HepG2 (cell line): ENCODE data around the gene NUP153. TPM values are rescaled to one million over a fixed set of nuclear protein-coding genes. Genes with fewer than 3 reads are reported as not detected.

Experiments used
- ATAC-seq: fragments of 200-7000 bp; cut with Tn5 transposase; 3 replicates; pipeline ENCODE4 v1.9.1; 2020; ENCODE audit warnings: mild to moderate bottlenecking, moderate library complexity
- BruUV-seq: library from RNA; stranded (reverse); fragments of 400-500 nt; replicated peaks from 2 replicates; lab custom pipeline; 2021; lab: Mats Ljungman, UMichigan
- CTCF ChIA-PET: fragments of 300-600 bp; formaldehyde crosslinking; extraction: SDS; loops from one replicate; lab custom pipeline; 2021; ENCODE audit warnings: low total read pairs, inconsistent platforms, low intra/inter-chr PET ratio; lab: Yijun Ruan, JAX
- POLR2A ChIA-PET: fragments of 350-600 bp; sonication (Branson Sonifier 250); formaldehyde crosslinking; loops from one replicate; lab custom pipeline; 2020; ENCODE audit warnings: antibody characterized with exemption, inconsistent platforms; lab: Yijun Ruan, JAX
- DNase-seq: peaks from one replicate; pipeline ENCODE4 v3.0.0-alpha.2; 2015; ENCODE audit warnings: low spot score
- FAIRE-seq: peaks from 3 replicates; lab custom pipeline; 2011; peaks lifted over from hg19 to GRCh38; lab: Jason Lieb, UNC
- H2AFZ ChIP-seq: one replicate; pipeline ENCODE4 v1.6.1; 2011; ENCODE audit warnings: low read length, inconsistent platforms
- H3K27ac ChIP-seq: fragments of 300-600 bp; 3 replicates; pipeline ENCODE4 v1.8.0; 2011; ENCODE audit warnings: mixed run types, mild to moderate bottlenecking, mixed read lengths, low read length, inconsistent platforms; ENCODE audit not compliant: insufficient read depth; ENCODE audit errors: extremely low read length
- H3K27me3 ChIP-seq, 2 experiments: fragments of 200-600 bp in 1 of 2; 2 replicates in 1 of 2; 3 replicates in 1 of 2; pipeline versions ENCODE4 v1.6.0 to v1.8.0; 2011; ENCODE audit warnings: low read length in 2 of 2, mild to moderate bottlenecking in 2 of 2, moderate library complexity in 2 of 2, inconsistent platforms in 1 of 2; ENCODE audit not compliant: insufficient read depth in 2 of 2, control insufficient read depth in 1 of 2
- H3K36me3 ChIP-seq, 2 experiments: fragments of 200-600 bp in 1 of 2; replicated peaks in 1 of 2; 2 replicates in 1 of 2; 3 replicates in 1 of 2; pipeline versions ENCODE4 v1.5.1 to v1.8.0; 2011; ENCODE audit warnings: low read length in 2 of 2, inconsistent platforms in 1 of 2; ENCODE audit not compliant: insufficient read depth in 2 of 2, control insufficient read depth in 1 of 2
- H3K4me1 ChIP-seq: 2 replicates; pipeline ENCODE4 v1.5.1; 2012; ENCODE audit warnings: low read length, inconsistent platforms; ENCODE audit not compliant: insufficient read depth
- H3K4me2 ChIP-seq: 2 replicates; pipeline ENCODE4 v1.6.0; 2011; ENCODE audit warnings: low read depth, low read length, inconsistent platforms
- H3K4me3 ChIP-seq, 3 experiments: fragments of 200-600 bp in 1 of 3; sonication (generic), shearing (Covaris generic) in 1 of 3; replicated peaks in 1 of 3; 2 replicates each; pipeline ENCODE4 v1.5.1; 2011 to 2016; ENCODE audit warnings: low read length in 3 of 3, inconsistent platforms in 2 of 3, low read depth in 2 of 3, mild to moderate bottlenecking in 2 of 3, control low read depth in 1 of 3, mixed read lengths in 1 of 3; ENCODE audit not compliant: insufficient read depth in 1 of 3
- H3K79me2 ChIP-seq: one replicate; pipeline ENCODE4 v1.6.1; 2011; ENCODE audit warnings: low read length, inconsistent platforms; ENCODE audit not compliant: insufficient read depth
- H3K9ac ChIP-seq: 2 replicates; pipeline ENCODE4 v1.6.0; 2011; ENCODE audit warnings: mild to moderate bottlenecking, low read depth, low read length, inconsistent platforms; ENCODE audit not compliant: insufficient read depth
- H3K9me3 ChIP-seq: 2 replicates; pipeline ENCODE4 v1.5.1; 2012; ENCODE audit warnings: mild to moderate bottlenecking, low read length
- H4K20me1 ChIP-seq: 2 replicates; pipeline ENCODE4 v1.6.0; 2011; ENCODE audit warnings: inconsistent platforms, mild to moderate bottlenecking, low read length, moderate library complexity; ENCODE audit not compliant: insufficient read depth
- HNRNPUL1 ChIP-seq: fragments of 200-400 bp; formaldehyde crosslinking; IDR thresholded peaks from 2 replicates; pipeline ENCODE4 v1.6.1; 2017; ENCODE audit warnings: low read depth, mild to moderate bottlenecking, low read length, moderate library complexity
- NCOR1 ChIP-seq: fragments of 200-600 bp; sonication (generic); IDR thresholded peaks from 2 replicates; pipeline ENCODE4 v1.7.0; 2017; ENCODE audit warnings: antibody characterized with exemption, low read length, borderline replicate concordance
- POLR2AphosphoS5 ChIP-seq: IDR thresholded peaks from 2 replicates; pipeline ENCODE4 v1.6.1; 2012; ENCODE audit warnings: low read depth, low read length
- POLR2G ChIP-seq: fragments of 200-400 bp; formaldehyde crosslinking; IDR thresholded peaks from 2 replicates; pipeline ENCODE4 v1.6.1; 2018; ENCODE audit warnings: mild to moderate bottlenecking, low read depth, low read length, moderate library complexity
- SATB2 ChIP-seq: sonication (generic); formaldehyde crosslinking; IDR thresholded peaks from 2 replicates; pipeline ENCODE4 v1.5.0; 2020; ENCODE audit warnings: missing genetic modification reagents
- THAP11 ChIP-seq: IDR thresholded peaks from 2 replicates; pipeline ENCODE4 v1.6.1; 2016; ENCODE audit warnings: missing biosample characterization, missing genetic modification reagents
- ZNF687 ChIP-seq: sonication (generic); formaldehyde crosslinking; IDR thresholded peaks from 2 replicates; pipeline ENCODE4 v1.5.1; 2020; ENCODE audit warnings: mild to moderate bottlenecking, missing genetic modification reagents, moderate library complexity
- WGBS: methylation state at CpG from one replicate; pipeline ENCODE4 v1.1.6; 2017; ENCODE audit warnings: low lambda C conversion rate; 5-methylcytosine and 5-hydroxymethylcytosine counted together
- in situ Hi-C: cut with HindIII; loops from 2 replicates; pipeline ENCODE4 v1.10.0; 2017; ENCODE audit warnings: low pct_unique_long_range_greater_than_20kb; ENCODE audit not compliant: extremely low pct_ligation_motif_present
- intact Hi-C: fragments of 100-400 bp; cut with micrococcal nuclease; formaldehyde crosslinking; loops from one replicate; pipeline ENCODE4 v1.10.0; 2022; ENCODE audit not compliant: unreplicated experiment
- polyA plus RNA-seq, 8 experiments: library from polyadenylated mRNA; depleted of rRNA in 3 of 8; stranded (reverse) in 7 of 8; unstranded in 1 of 8; fragments of >200 nt; fragmentation: Illumina TruSeq in 4 of 8; extraction: Trizol in 4 of 8; gene quantifications; 2 replicates each; pipeline versions ENCODE4 v1.2.1 to v1.2.3, GENCODE V29; 2011 to 2016; ENCODE audit warnings: low read depth in 4 of 8, missing spikeins in 1 of 8, mixed read lengths in 1 of 8; ENCODE audit not compliant: insufficient read depth in 1 of 8
- total RNA-seq, 5 experiments: library from RNA; depleted of rRNA; stranded (reverse); fragments of >200 nt; fragmentation: Illumina TruSeq; extraction: Trizol; gene quantifications; 2 replicates each; pipeline ENCODE4 v1.2.3, GENCODE V29; 2016; ENCODE audit warnings: low read depth in 1 of 5
- TF ChIP-seq, protein P1 (sequence below): sonication (generic); formaldehyde crosslinking; IDR thresholded peaks from 2 replicates; pipeline ENCODE4 v1.4.0; 2020; ENCODE audit warnings: missing genetic modification reagents, borderline replicate concordance

Gene NUP153
- total and polyA plus RNA-seq, 2 of the 13 experiments (the other 11 are each of a cell fraction or from before 2014, with no cell fraction given): 29.8 to 55.2 TPM

DNA sequence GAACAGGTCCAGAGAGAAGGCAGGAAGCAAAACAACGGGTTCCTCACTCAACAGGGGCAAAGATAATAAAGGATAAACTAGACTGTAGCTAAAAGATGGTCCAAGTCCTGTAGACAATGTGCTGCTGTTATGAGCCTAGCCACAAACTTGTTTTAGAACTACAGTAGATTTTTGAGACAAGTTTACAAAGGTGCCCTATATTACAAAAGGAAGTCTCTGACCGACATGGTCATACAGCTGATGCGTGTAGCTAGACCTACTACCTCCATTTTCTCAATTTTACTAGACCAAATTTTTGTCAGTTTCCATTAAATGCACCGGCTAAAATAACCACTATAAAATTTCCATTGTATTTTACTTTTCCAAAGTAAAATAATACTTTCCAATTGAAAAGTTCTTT is 94.7 kb downstream of the NUP153 start:
- no peaks in the 10 kb centered on the region for H3K79me2 ChIP-seq
- intact Hi-C loops: no loop called here
- no peak overlapping the region for H3K4me2 ChIP-seq
- 89% methylated on average over 4 of the region's 4 CpGs for WGBS
- FAIRE-seq (no peak), ATAC-seq (no peak), DNase-seq (no peak)
- ChIA-PET POLR2A (interaction anchor here (1.4 to 2.3 kb wide), 2 partner anchors 9 to 12 kb away, joined by 3 to 12 read pairs; partner anchors contain the start of gene FAM8A1), CTCF (no interaction called here)
- in situ Hi-C loops: no loop called here
- no TSS peak for BruUV-seq
- H3K9me3 ChIP-seq: no peaks in the 10 kb centered on the region
- no peaks in the 10 kb centered on the region for H4K20me1 ChIP-seq
- TF ChIP-seq SATB2 (CRISPR knock-in tag): no peak
- TF ChIP-seq POLR2G: peak; percentile 53; the same call in 1 of the 2 replicates
- peak; percentile 7; the same call in 1 of the 2 replicates for TF ChIP-seq POLR2AphosphoS5
- H3K27ac ChIP-seq: peak overlapping the region; percentile 16
- H3K9ac ChIP-seq: no peak overlapping the region
- peaks cover 6 to 27% of the 10 kb centered on the region in 2 experiments; a peak in 4 of 5 replicates for H3K36me3 ChIP-seq
- H3K27me3 ChIP-seq: no peaks in the 10 kb centered on the region
- no peak overlapping the region for H2AFZ ChIP-seq
- H3K4me3 ChIP-seq: no peak overlapping the region
- peaks cover 31% of the 10 kb centered on the region for H3K4me1 ChIP-seq

- intact Hi-C loops: no loop called here
- H2AFZ ChIP-seq: no peak overlapping the region
- in situ Hi-C loops: no loop called here
- H3K9ac ChIP-seq: no peak overlapping the region
- no peaks in the 10 kb centered on the region for H3K79me2 ChIP-seq
- 26% methylated on average over 3 of the region's 3 CpGs for WGBS
- DNase-seq (peak; percentile 79), FAIRE-seq (no peak), ATAC-seq (peak; percentile 86)
- H3K9me3 ChIP-seq: no peaks in the 10 kb centered on the region
- H3K27ac ChIP-seq: peak overlapping the region; percentile 15
- CTCF ChIA-PET: no interaction called here
- H4K20me1 ChIP-seq: no peaks in the 10 kb centered on the region
- peaks cover 31% of the 10 kb centered on the region for H3K4me1 ChIP-seq
- H3K36me3 ChIP-seq: peaks cover 7 to 27% of the 10 kb centered on the region in 2 experiments; a peak in 4 of 5 replicates
- POLR2A ChIA-PET: interaction anchor here (0.6 to 2.3 kb wide), 2 partner anchors 11 to 336 kb away, joined by 4 to 12 read pairs; partner anchors contain the start of gene FAM8A1
- peak overlapping the region; percentile 35 for H3K4me2 ChIP-seq
- H3K4me3 ChIP-seq: no peak overlapping the region; a peak in 1 of 6 replicates
- BruUV-seq: no TSS peak
- H3K27me3 ChIP-seq: no peaks in the 10 kb centered on the region
- TF ChIP-seq NCOR1 (peak; percentile 81; the same call in 1 of the 2 replicates), HNRNPUL1 (peak; percentile 54; the same call in 1 of the 2 replicates), ZNF687 (CRISPR knock-in tag) (no peak), POLR2G (0 out of 2 replicates have a peak, but pooled peaks have one; percentile 40), THAP11 (CRISPR knock-in tag) (peak; percentile 21; the same call in 1 of the 2 replicates)
- TF ChIP-seq, protein P1, sequence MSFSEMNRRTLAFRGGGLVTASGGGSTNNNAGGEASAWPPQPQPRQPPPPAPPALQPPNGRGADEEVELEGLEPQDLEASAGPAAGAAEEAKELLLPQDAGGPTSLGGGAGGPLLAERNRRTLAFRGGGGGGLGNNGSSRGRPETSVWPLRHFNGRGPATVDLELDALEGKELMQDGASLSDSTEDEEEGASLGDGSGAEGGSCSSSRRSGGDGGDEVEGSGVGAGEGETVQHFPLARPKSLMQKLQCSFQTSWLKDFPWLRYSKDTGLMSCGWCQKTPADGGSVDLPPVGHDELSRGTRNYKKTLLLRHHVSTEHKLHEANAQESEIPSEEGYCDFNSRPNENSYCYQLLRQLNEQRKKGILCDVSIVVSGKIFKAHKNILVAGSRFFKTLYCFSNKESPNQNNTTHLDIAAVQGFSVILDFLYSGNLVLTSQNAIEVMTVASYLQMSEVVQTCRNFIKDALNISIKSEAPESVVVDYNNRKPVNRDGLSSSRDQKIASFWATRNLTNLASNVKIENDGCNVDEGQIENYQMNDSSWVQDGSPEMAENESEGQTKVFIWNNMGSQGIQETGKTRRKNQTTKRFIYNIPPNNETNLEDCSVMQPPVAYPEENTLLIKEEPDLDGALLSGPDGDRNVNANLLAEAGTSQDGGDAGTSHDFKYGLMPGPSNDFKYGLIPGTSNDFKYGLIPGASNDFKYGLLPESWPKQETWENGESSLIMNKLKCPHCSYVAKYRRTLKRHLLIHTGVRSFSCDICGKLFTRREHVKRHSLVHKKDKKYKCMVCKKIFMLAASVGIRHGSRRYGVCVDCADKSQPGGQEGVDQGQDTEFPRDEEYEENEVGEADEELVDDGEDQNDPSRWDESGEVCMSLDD: no peak
Observed at GRCh38 chr6:17610835-17611234, 95.9 kb downstream of the NUP153 start.
